HFFc6 (cell line): ENCODE measurements around the gene SCNM1. TPM values are rescaled to one million over a fixed set of nuclear protein-coding genes. Genes with fewer than 3 reads are reported as not detected.

Experiments used
- DNase-seq: peaks from one replicate; pipeline ENCODE4 v3.0.0-alpha.2; 2018
- H3K27ac Mint-ChIP-seq: 2 replicates; pipeline ENCODE4 v1.8.0; 2020; ENCODE audit warnings: mild to moderate bottlenecking, mixed read lengths
- H3K27me3 Mint-ChIP-seq: 2 replicates; pipeline ENCODE4 v1.8.0; 2021; ENCODE audit warnings: mild to moderate bottlenecking, moderate library complexity, mixed read lengths; ENCODE audit not compliant: insufficient read depth
- H3K36me3 Mint-ChIP-seq: 2 replicates; pipeline ENCODE4 v1.8.0; 2021; ENCODE audit warnings: low read depth, mixed read lengths
- H3K4me1 Mint-ChIP-seq: 2 replicates; pipeline ENCODE4 v1.8.0; 2020; ENCODE audit warnings: low read depth, mixed read lengths
- H3K4me3 Mint-ChIP-seq: 2 replicates; pipeline ENCODE4 v1.8.0; 2020; ENCODE audit warnings: mild to moderate bottlenecking, moderate library complexity, mixed read lengths
- H3K9me3 Mint-ChIP-seq: 2 replicates; pipeline ENCODE4 v1.8.0; 2020; ENCODE audit warnings: mild to moderate bottlenecking, mixed read lengths
- CTCF ChIP-seq: fragments of 200-600 bp; sonication (generic); IDR thresholded peaks from 2 replicates; pipeline ENCODE4 v1.5.0; 2021; ENCODE audit warnings: antibody characterized with exemption, mild to moderate bottlenecking
- total RNA-seq, 6 experiments: library from RNA; stranded (reverse); fragmentation: NEBNext Ultra II Directional; extraction: Animal tissue kit (Norgen Biotek cat#: 25700); gene quantifications; 2 replicates in 1 of 6; 3 replicates in 5 of 6; pipeline ENCODE4 v1.2.3, GENCODE V29; 2021

SCNM1 gene
- total RNA-seq, 6 experiments from 2014 or later: 38.4 to 45.7 (median 41.5) TPM

- no peaks in the 10 kb centered on the region for H3K9me3 Mint-ChIP-seq
- TF ChIP-seq CTCF: no peak
- no peaks in the 10 kb centered on the region for H3K36me3 Mint-ChIP-seq
- peaks cover 12% of the 10 kb centered on the region for H3K27me3 Mint-ChIP-seq
- no peak overlapping the region for H3K4me3 Mint-ChIP-seq
- no peak for DNase-seq
- H3K4me1 Mint-ChIP-seq: peaks cover 20% of the 10 kb centered on the region
- no peak overlapping the region; the same call in 1 of the 2 replicates for H3K27ac Mint-ChIP-seq
Observed at GRCh38 chr1:151147665-151148064, 18.3 kb upstream of the SCNM1 start.

GRCh38 chr1:151156515-151156819, 9.5 kb upstream of the SCNM1 start, which contains the start of gene TNFAIP8L2:
TNFAIP8L2 (plus strand) TSS chr1:151156649; CDS start chr1:151158698, 2,049 bp downstream.
- Mint-ChIP-seq H3K27ac (no peak within 1 kb of the TSS), H3K36me3 (no peaks in the 10 kb centered on the region), H3K27me3 (no peaks in the 10 kb centered on the region), H3K4me3 (no peak within 1 kb of the TSS), H3K4me1 (no peaks in the 10 kb centered on the region), H3K9me3 (no peaks in the 10 kb centered on the region)
- no peak for TF ChIP-seq CTCF
- DNase-seq: no peak

- H3K4me3 Mint-ChIP-seq: no peak overlapping the region
- no peaks in the 10 kb centered on the region for H3K4me1 Mint-ChIP-seq
- H3K27me3 Mint-ChIP-seq: no peaks in the 10 kb centered on the region
- no peaks in the 10 kb centered on the region for H3K36me3 Mint-ChIP-seq
- DNase-seq: no peak
- H3K9me3 Mint-ChIP-seq: no peaks in the 10 kb centered on the region
- TF ChIP-seq CTCF: no peak
- no peak overlapping the region for H3K27ac Mint-ChIP-seq
Observed at GRCh38 chr1:151157067-151157531, 8.8 kb upstream of the SCNM1 start.

GRCh38 chr1:151158326-151158725, 7.6 kb upstream of the SCNM1 start:
- Mint-ChIP-seq H3K4me3 (no peak overlapping the region), H3K27me3 (no peaks in the 10 kb centered on the region), H3K36me3 (no peaks in the 10 kb centered on the region), H3K4me1 (no peaks in the 10 kb centered on the region), H3K27ac (no peak overlapping the region), H3K9me3 (no peaks in the 10 kb centered on the region)
- no peak for TF ChIP-seq CTCF
- no peak for DNase-seq

GRCh38 chr1:151158751-151159251, 7.1 kb upstream of the SCNM1 start:
- Mint-ChIP-seq H3K27me3 (no peaks in the 10 kb centered on the region), H3K4me1 (no peaks in the 10 kb centered on the region; the same call in 1 of the 2 replicates), H3K9me3 (no peaks in the 10 kb centered on the region), H3K4me3 (no peak overlapping the region), H3K27ac (no peak overlapping the region), H3K36me3 (no peaks in the 10 kb centered on the region)
- DNase-seq: no peak
- no peak for TF ChIP-seq CTCF

GRCh38 chr1:151159373-151159772, 6.6 kb upstream of the SCNM1 start:
- Mint-ChIP-seq H3K27ac (no peak overlapping the region), H3K36me3 (no peaks in the 10 kb centered on the region), H3K9me3 (no peaks in the 10 kb centered on the region), H3K4me3 (no peak overlapping the region), H3K4me1 (peaks cover 5% of the 10 kb centered on the region), H3K27me3 (no peaks in the 10 kb centered on the region)
- no peak for DNase-seq
- no peak for TF ChIP-seq CTCF
